K562 (cell line): ENCODE results near the gene CASP2. TPM values are rescaled to one million over a fixed set of nuclear protein-coding genes. Genes with fewer than 3 reads are reported as not detected.

Experiments used
- ATAC-seq: fragments of 200-7000 bp; cut with Tn5 transposase; 3 replicates; pipeline ENCODE4 v1.9.1; 2020; ENCODE audit warnings: moderate library complexity
- BruUV-seq: library from RNA; stranded (reverse); fragments of 400-500 nt; replicated peaks from 2 replicates; lab custom pipeline; 2021; lab: Mats Ljungman, UMichigan
- CTCF ChIA-PET: fragments of 300-600 bp; formaldehyde crosslinking; extraction: SDS; loops from one replicate; lab custom pipeline; 2021; ENCODE audit warnings: low intra/inter-chr PET ratio; lab: Yijun Ruan, JAX
- POLR2A ChIA-PET: fragments of 300-600, 350-650 bp; sonication (Branson Sonifier 250); formaldehyde crosslinking; extraction: SDS; loops from one replicate; lab custom pipeline; 2021; ENCODE audit warnings: antibody characterized with exemption, inconsistent platforms; lab: Yijun Ruan, JAX
- DNase-seq, 4 experiments: peaks; one replicate each; pipeline versions ENCODE4 v3.0.0 to v3.0.0-alpha.2; 2011 to 2018; ENCODE audit warnings: low spot score in 3 of 4, mixed read lengths in 3 of 4; ENCODE audit errors: extremely low read depth in 1 of 4
- FAIRE-seq: peaks from 2 replicates; lab custom pipeline; 2011; peaks lifted over from hg19 to GRCh38; lab: Jason Lieb, UNC
- H2AFZ ChIP-seq: 2 replicates; pipeline ENCODE4 v1.6.0; 2011; ENCODE audit warnings: low read depth, low read length, control low read depth, inconsistent platforms
- H3K27ac ChIP-seq: fragments of 200-600 bp; 3 replicates; pipeline ENCODE4 v1.8.0; 2011; ENCODE audit warnings: low read depth, mild to moderate bottlenecking, control low read depth, inconsistent platforms, low read length, moderate library complexity, mixed read lengths; ENCODE audit errors: extremely low read depth
- H3K27me3 ChIP-seq, 2 experiments: fragments of 300-600 bp in 1 of 2; 2 replicates in 1 of 2; 3 replicates in 1 of 2; pipeline versions ENCODE4 v1.6.0 to v1.8.0; 2011; ENCODE audit warnings: inconsistent platforms in 2 of 2, low read length in 2 of 2, mild to moderate bottlenecking in 1 of 2, mixed read lengths in 1 of 2, moderate library complexity in 1 of 2; ENCODE audit not compliant: control insufficient read depth in 2 of 2, insufficient read depth in 2 of 2
- H3K36me3 ChIP-seq: fragments of 300-600 bp; 3 replicates; pipeline ENCODE4 v1.8.0; 2011; ENCODE audit warnings: mild to moderate bottlenecking, low read length, inconsistent platforms; ENCODE audit not compliant: control insufficient read depth, insufficient read depth
- H3K4me1 ChIP-seq, 2 experiments: fragments of 200-600 bp in 1 of 2; replicated peaks in 1 of 2; 2 replicates in 1 of 2; 3 replicates in 1 of 2; pipeline versions ENCODE4 v1.5.1 to v1.8.0; 2011; ENCODE audit warnings: inconsistent platforms in 2 of 2, low read length in 2 of 2, mild to moderate bottlenecking in 1 of 2, mixed read lengths in 1 of 2, moderate library complexity in 1 of 2; ENCODE audit not compliant: control insufficient read depth in 2 of 2, insufficient read depth in 2 of 2
- H3K4me2 ChIP-seq: 2 replicates; pipeline ENCODE4 v1.6.1; 2011; ENCODE audit warnings: low read length, control low read depth, inconsistent platforms, mixed read lengths; ENCODE audit not compliant: insufficient read depth
- H3K4me3 ChIP-seq: fragments of 200-600 bp; sonication (generic), shearing (Covaris generic); 2 replicates; pipeline ENCODE4 v1.5.1; 2016; ENCODE audit warnings: control low read depth, inconsistent platforms
- H3K79me2 ChIP-seq: fragments of 200-600 bp; 3 replicates; pipeline ENCODE4 v1.8.0; 2011; ENCODE audit warnings: low read length, inconsistent platforms; ENCODE audit not compliant: control insufficient read depth, insufficient read depth
- H3K9ac ChIP-seq, 2 experiments: 2 replicates each; pipeline versions ENCODE4 v1.6.0 to v1.6.1; 2011; ENCODE audit warnings: low read depth in 2 of 2, low read length in 2 of 2, control low read depth in 1 of 2, inconsistent platforms in 1 of 2, mild to moderate bottlenecking in 1 of 2, mixed read lengths in 1 of 2; ENCODE audit not compliant: insufficient read depth in 1 of 2
- H3K9me1 ChIP-seq: one replicate; pipeline ENCODE4 v1.6.0; 2011; ENCODE audit warnings: inconsistent platforms, mild to moderate bottlenecking, low read length, moderate library complexity; ENCODE audit not compliant: control insufficient read depth, insufficient read depth
- H3K9me3 ChIP-seq: replicated peaks from 2 replicates; pipeline ENCODE4 v1.5.1; 2011; ENCODE audit warnings: low read depth, low read length, inconsistent platforms; ENCODE audit not compliant: control insufficient read depth, insufficient read depth
- H4K20me1 ChIP-seq: replicated peaks from 2 replicates; pipeline ENCODE4 v1.6.1; 2011; ENCODE audit warnings: low read length, inconsistent platforms, mixed read lengths; ENCODE audit not compliant: control insufficient read depth, insufficient read depth
- ARID3A ChIP-seq: IDR thresholded peaks from 2 replicates; pipeline ENCODE4 v1.6.1; 2012; ENCODE audit warnings: low read depth, low read length, improper control_type of control experiment, borderline replicate concordance
- C11orf30 ChIP-seq: fragments of 450-650 bp; IDR thresholded peaks from 2 replicates; pipeline ENCODE4 v1.6.1; 2016; ENCODE audit warnings: low read depth, mild to moderate bottlenecking
- CUX1 ChIP-seq: fragments of 200-800 bp; sonication (Bioruptor generic); IDR thresholded peaks from 2 replicates; pipeline ENCODE4 v1.6.1; 2016; ENCODE audit warnings: missing genetic modification characterization, missing compliant biosample characterization
- ELF1 ChIP-seq: fragments of 200-800 bp; sonication (Bioruptor generic); IDR thresholded peaks from 2 replicates; pipeline ENCODE4 v1.6.1; 2016; ENCODE audit warnings: missing genetic modification characterization, missing compliant biosample characterization
- ETV1 ChIP-seq: fragments of 450-650 bp; conservative IDR thresholded peaks from 2 replicates; pipeline ENCODE4 v1.6.1; 2016; ENCODE audit warnings: missing genetic modification characterization, control low read depth, low read depth, missing compliant biosample characterization
- GTF2E2 ChIP-seq: fragments of 200-800 bp; sonication (Bioruptor generic); IDR thresholded peaks from 2 replicates; pipeline ENCODE4 v1.6.1; 2016; ENCODE audit warnings: missing genetic modification characterization, missing compliant biosample characterization
- MED1 ChIP-seq: sonication (generic); formaldehyde crosslinking; IDR thresholded peaks from 2 replicates; pipeline ENCODE4 v1.8.1; 2023; ENCODE audit warnings: missing genetic modification reagents, borderline replicate concordance
- NCOR1 ChIP-seq: fragments of 450-650 bp; IDR thresholded peaks from 2 replicates; pipeline ENCODE4 v1.6.1; 2016; ENCODE audit warnings: mild to moderate bottlenecking, moderate library complexity
- ZBTB49 ChIP-seq: sonication (generic); formaldehyde crosslinking; IDR thresholded peaks from 2 replicates; pipeline ENCODE4 v1.8.0; 2022; ENCODE audit warnings: missing genetic modification reagents, mild to moderate bottlenecking, borderline replicate concordance
- WGBS: fragments of 100-300 bp; shearing (Covaris generic); methylation state at CpG from one replicate; pipeline ENCODE4 v1.1.6; 2016; ENCODE audit warnings: low coverage, mixed read lengths; ENCODE audit not compliant: insufficient coverage; ENCODE audit errors: missing lambda C conversion rate; 5-methylcytosine and 5-hydroxymethylcytosine counted together
- in situ Hi-C: fragments of 300-500 bp; cut with MboI; formaldehyde crosslinking; loops from 4 replicates; pipeline ENCODE4 v1.15.0; 2018; ENCODE audit warnings: inconsistent platforms, mixed read lengths
- intact Hi-C: fragments of 100-400 bp; cut with micrococcal nuclease; formaldehyde crosslinking; loops from 2 replicates; pipeline ENCODE4 v1.14.2; 2022
- polyA plus RNA-seq, 8 experiments: library from polyadenylated mRNA; depleted of rRNA in 4 of 8; stranded (reverse) in 5 of 8; unstranded in 3 of 8; fragments of >200 nt; fragmentation: Nextera tagmentation in 2 of 8; fragmentation: Illumina TruSeq in 1 of 8; extraction: Ambion mirVana in 2 of 8; extraction: Trizol in 1 of 8; gene quantifications; 2 replicates each; pipeline versions ENCODE4 v1.2.1 to v1.2.3, GENCODE V29; 2011 to 2014; ENCODE audit warnings: inconsistent platforms in 1 of 8, missing spikeins in 1 of 8
- total RNA-seq, 7 experiments: library from RNA; depleted of rRNA in 6 of 7; stranded (reverse); fragments of >200 nt in 6 of 7; fragmentation: Illumina TruSeq in 2 of 7; extraction: Trizol in 2 of 7; gene quantifications; 2 replicates each; pipeline versions ENCODE4 v1.2.1 to v1.2.3, GENCODE V29; 2011 to 2021; ENCODE audit warnings: low replicate concordance in 1 of 7

CASP2 gene
- total and polyA plus RNA-seq, 9 of the 15 experiments (the other 6 are each of a cell fraction or from before 2014, with no cell fraction given) = 18.8 to 64.9 (median 24.1) TPM

GRCh38 chr7:143256932-143257331 lies 31.2 kb upstream of the CASP2 start (continued):
- TF ChIP-seq ELF1 (tag) (no peak), NCOR1 (peak; percentile 73)

GRCh38 chr7:143257501-143257900 lies 30.6 kb upstream of the CASP2 start:
- FAIRE-seq (no peak), ATAC-seq (peak; percentile 5; the same call in 1 of the 3 replicates), DNase-seq (peak in 3 of 4 experiments; percentile 34 to 45 (median 36))
- no peaks in the 10 kb centered on the region for H3K27me3 ChIP-seq
- peak overlapping the region in 1 of 2 experiments; percentile 58; a peak in 2 of 4 replicates for H3K9ac ChIP-seq
- intact Hi-C loops (loop anchor here (1.0 kb wide), 2 partner anchors 17 to 159 kb away; no protein-coding TSS in a partner anchor), in situ Hi-C loops (no loop called here)
- H3K79me2 ChIP-seq = no peaks in the 10 kb centered on the region
- ChIA-PET CTCF (no interaction called here), POLR2A (no interaction called here)
- peak overlapping the region; percentile 62; the same call in 1 of the 2 replicates for H3K4me2 ChIP-seq
- peaks cover 6 to 47% of the 10 kb centered on the region in 2 experiments; a peak in 4 of 5 replicates for H3K4me1 ChIP-seq
- 0 out of 2 replicates have a peak, but pooled peaks cover 1% of the 10 kb centered on the region for H3K9me3 ChIP-seq
- no peaks in the 10 kb centered on the region for H4K20me1 ChIP-seq
- peak overlapping the region; percentile 84 for H3K27ac ChIP-seq
- no peak overlapping the region for H3K4me3 ChIP-seq
- WGBS = 20% methylated on average over 5 of the region's 5 CpGs
- no peaks in the 10 kb centered on the region for H3K9me1 ChIP-seq
- BruUV-seq = no TSS peak
- no peaks in the 10 kb centered on the region for H3K36me3 ChIP-seq
- peak overlapping the region; percentile 89 for H2AFZ ChIP-seq
- TF ChIP-seq C11orf30 (peak; percentile 34; the same call in 1 of the 2 replicates), ETV1 (no peak), ZBTB49 (CRISPR knock-in tag) (no peak), CUX1 (0 out of 2 replicates have a peak, but pooled peaks have one; percentile 20), GTF2E2 (tag) (no peak), ARID3A (no peak; the same call in 1 of the 2 replicates), MED1 (CRISPR knock-in tag) (no peak)
